Breast epithelium (tissue), 4 donors: ENCODE data around the gene INHBE. TPM values are rescaled to one million over a fixed set of nuclear protein-coding genes. Genes with fewer than 3 reads are reported as not detected.

Experiments used
- DNase-seq, 2 donors: peaks; one replicate each; pipeline ENCODE4 v3.0.0-alpha.2; 2019; ENCODE audit warnings: low spot score in 2 of 2
- H3K27ac ChIP-seq, 2 donors: fragments of 200-600 bp; sonication (generic) in 1 of 2; one replicate each; pipeline ENCODE4 v1.5.1; 2016 to 2019; ENCODE audit warnings: mild to moderate bottlenecking in 1 of 2
- H3K27me3 ChIP-seq, 2 donors: fragments of 200-600 bp; sonication (generic) in 1 of 2; one replicate each; pipeline versions ENCODE4 v1.5.1 to v1.6.0; 2017 to 2019; ENCODE audit warnings: control low read depth in 1 of 2, mild to moderate bottlenecking in 1 of 2
- H3K36me3 ChIP-seq: fragments of 200-600 bp; one replicate; pipeline ENCODE4 v1.5.1; 2019
- H3K4me1 ChIP-seq, 2 donors: fragments of 200-600 bp; sonication (generic); one replicate each; pipeline ENCODE4 v1.5.1; 2016 to 2019; ENCODE audit warnings: control low read depth in 1 of 2
- H3K4me3 ChIP-seq, 3 donors: fragments of 200-600 bp; sonication (generic); 1 replicate in 2 of 3; 2 replicates in 1 of 3; pipeline ENCODE4 v1.5.1; 2016 to 2019; ENCODE audit warnings: mild to moderate bottlenecking in 3 of 3, moderate library complexity in 2 of 3
- H3K9me3 ChIP-seq, 2 donors: fragments of 200-600 bp; sonication (generic) in 1 of 2; one replicate each; pipeline ENCODE4 v1.5.1; 2016 to 2019; ENCODE audit warnings: control low read depth in 1 of 2
- POLR2A ChIP-seq: fragments of 450-650 bp; IDR thresholded peaks from one replicate; pipeline ENCODE4 v1.6.1; 2016; ENCODE audit warnings: antibody characterized with exemption, mild to moderate bottlenecking, moderate library complexity
- POLR2AphosphoS5 ChIP-seq, 3 donors: sonication (generic); formaldehyde crosslinking; IDR thresholded peaks; one replicate each; pipeline ENCODE4 v1.6.1; 2017; ENCODE audit warnings: antibody characterized with exemption in 3 of 3
- intact Hi-C: fragments of 100-400 bp; cut with DNase I; formaldehyde crosslinking; loops from one replicate; pipeline ENCODE4 v1.15.1; 2023; ENCODE audit warnings: low total_unique reads
- total RNA-seq, 3 donors: library from RNA; depleted of rRNA; stranded (reverse); fragments of >200 nt; gene quantifications; one replicate each; pipeline ENCODE4 v1.1.0, GENCODE V29; 2016
- TF ChIP-seq, protein P1 (sequence below), 3 donors: fragments of 450-650 bp; IDR thresholded peaks; one replicate each; pipeline ENCODE4 v1.5.1; 2016 to 2017; ENCODE audit warnings: antibody characterized with exemption in 3 of 3, mild to moderate bottlenecking in 3 of 3, moderate library complexity in 3 of 3

Gene INHBE
- total RNA-seq, 3 donors from 2014 or later: not detected

DNA sequence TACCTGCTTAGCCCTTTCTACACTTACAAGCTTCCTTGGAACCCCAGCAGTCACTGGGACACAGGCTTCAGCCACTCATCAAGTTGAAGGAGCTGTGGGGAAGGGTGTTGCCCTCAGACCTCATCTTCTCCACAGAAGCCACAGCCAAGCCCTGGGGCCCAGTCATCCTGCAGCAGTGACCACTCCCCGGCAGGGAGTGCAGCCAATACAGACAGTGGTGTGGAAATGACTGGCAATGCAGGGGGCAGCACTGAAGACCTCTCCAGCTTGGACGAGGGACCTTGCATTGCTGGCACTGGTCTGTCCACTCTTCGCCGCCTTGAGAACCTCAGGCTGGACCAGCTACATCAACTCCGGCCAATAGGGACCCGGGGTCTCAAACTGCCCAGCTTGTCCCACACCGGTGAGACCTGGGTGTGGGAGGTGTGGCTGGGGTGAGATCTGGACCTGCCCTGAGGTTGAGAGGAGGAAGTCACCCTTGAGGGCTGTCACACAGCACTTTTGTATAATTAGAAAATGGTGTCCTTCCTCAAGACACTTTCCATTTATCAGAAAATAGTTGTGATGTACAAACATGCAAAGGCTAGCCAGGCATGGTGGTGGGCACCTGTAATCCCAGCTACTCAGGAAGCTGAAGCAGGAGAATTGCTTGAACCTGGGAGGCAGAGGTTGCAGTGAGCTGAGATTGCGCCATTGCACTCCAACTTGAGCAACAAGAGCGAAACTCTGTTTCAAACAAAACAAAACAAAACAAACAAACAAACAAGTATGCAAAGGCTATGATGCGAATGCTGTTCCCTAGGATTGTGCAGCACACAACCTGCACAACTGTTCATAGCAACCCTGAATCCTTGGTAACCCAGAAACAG is 14.4 kb downstream of the INHBE start:
- H3K9me3 ChIP-seq: no peaks in the 10 kb centered on the region
- no peak overlapping the region for H3K4me3 ChIP-seq
- H3K27ac ChIP-seq: no peak overlapping the region
- no peaks in the 10 kb centered on the region for H3K4me1 ChIP-seq
- H3K36me3 ChIP-seq: no peaks in the 10 kb centered on the region
- DNase-seq: no peak
- intact Hi-C loops: no loop called here
- peaks cover 0 to 4% of the 10 kb centered on the region in 2 donors for H3K27me3 ChIP-seq
- TF ChIP-seq POLR2AphosphoS5 (IDR thresholded peaks at IDR 0.05) (no peak), POLR2A (no peak)
- TF ChIP-seq, protein P1, sequence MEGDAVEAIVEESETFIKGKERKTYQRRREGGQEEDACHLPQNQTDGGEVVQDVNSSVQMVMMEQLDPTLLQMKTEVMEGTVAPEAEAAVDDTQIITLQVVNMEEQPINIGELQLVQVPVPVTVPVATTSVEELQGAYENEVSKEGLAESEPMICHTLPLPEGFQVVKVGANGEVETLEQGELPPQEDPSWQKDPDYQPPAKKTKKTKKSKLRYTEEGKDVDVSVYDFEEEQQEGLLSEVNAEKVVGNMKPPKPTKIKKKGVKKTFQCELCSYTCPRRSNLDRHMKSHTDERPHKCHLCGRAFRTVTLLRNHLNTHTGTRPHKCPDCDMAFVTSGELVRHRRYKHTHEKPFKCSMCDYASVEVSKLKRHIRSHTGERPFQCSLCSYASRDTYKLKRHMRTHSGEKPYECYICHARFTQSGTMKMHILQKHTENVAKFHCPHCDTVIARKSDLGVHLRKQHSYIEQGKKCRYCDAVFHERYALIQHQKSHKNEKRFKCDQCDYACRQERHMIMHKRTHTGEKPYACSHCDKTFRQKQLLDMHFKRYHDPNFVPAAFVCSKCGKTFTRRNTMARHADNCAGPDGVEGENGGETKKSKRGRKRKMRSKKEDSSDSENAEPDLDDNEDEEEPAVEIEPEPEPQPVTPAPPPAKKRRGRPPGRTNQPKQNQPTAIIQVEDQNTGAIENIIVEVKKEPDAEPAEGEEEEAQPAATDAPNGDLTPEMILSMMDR (IDR thresholded peaks at IDR 0.05): no peak

DNA sequence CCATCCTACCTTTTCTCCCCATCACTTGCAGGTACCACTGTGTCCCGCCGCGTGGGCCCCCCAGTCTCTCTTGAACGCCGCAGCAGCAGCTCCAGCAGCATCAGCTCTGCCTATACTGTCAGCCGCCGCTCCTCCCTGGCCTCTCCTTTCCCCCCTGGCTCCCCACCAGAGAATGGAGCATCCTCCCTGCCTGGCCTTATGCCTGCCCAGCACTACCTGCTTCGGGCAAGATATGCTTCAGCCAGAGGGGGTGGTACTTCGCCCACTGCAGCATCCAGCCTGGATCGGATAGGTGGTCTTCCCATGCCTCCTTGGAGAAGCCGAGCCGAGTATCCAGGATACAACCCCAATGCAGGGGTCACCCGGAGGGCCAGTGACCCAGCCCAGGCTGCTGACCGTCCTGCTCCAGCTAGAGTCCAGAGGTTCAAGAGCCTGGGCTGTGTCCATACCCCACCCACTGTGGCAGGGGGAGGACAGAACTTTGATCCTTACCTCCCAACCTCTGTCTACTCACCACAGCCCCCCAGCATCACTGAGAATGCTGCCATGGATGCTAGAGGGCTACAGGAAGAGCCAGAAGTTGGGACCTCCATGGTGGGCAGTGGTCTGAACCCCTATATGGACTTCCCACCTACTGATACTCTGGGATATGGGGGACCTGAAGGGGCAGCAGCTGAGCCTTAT is 15.3 kb downstream of the INHBE start:
- H3K4me3 ChIP-seq: no peak overlapping the region
- DNase-seq: no peak
- peaks cover 0 to 12% of the 10 kb centered on the region in 2 donors for H3K27me3 ChIP-seq
- no peak overlapping the region for H3K27ac ChIP-seq
- H3K4me1 ChIP-seq: peaks cover 0 to 6% of the 10 kb centered on the region in 2 donors
- H3K9me3 ChIP-seq: no peaks in the 10 kb centered on the region
- no peak for TF ChIP-seq POLR2A
- TF ChIP-seq POLR2AphosphoS5 (IDR thresholded peaks at IDR 0.05): no peak
- TF ChIP-seq, protein P1 (IDR thresholded peaks at IDR 0.05): no peak
- H3K36me3 ChIP-seq: no peaks in the 10 kb centered on the region
- intact Hi-C loops: no loop called here

DNA sequence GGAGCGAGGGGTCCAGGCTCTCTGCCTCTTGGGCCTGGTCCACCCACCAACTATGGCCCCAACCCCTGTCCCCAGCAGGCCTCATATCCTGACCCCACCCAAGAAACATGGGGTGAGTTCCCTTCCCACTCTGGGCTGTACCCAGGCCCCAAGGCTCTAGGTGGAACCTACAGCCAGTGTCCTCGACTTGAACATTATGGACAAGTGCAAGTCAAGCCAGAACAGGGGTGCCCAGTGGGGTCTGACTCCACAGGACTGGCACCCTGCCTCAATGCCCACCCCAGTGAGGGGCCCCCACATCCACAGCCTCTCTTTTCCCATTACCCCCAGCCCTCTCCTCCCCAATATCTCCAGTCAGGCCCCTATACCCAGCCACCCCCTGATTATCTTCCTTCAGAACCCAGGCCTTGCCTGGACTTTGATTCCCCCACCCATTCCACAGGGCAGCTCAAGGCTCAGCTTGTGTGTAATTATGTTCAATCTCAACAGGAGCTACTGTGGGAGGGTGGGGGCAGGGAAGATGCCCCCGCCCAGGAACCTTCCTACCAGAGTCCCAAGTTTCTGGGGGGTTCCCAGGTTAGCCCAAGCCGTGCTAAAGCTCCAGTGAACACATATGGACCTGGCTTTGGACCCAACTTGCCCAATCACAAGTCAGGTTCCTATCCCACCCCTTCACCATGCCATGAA is 16.0 kb downstream of the INHBE start:
- Histone ChIP-seq H3K36me3 (no peaks in the 10 kb centered on the region), H3K9me3 (no peaks in the 10 kb centered on the region), H3K27me3 (peaks cover 0 to 19% of the 10 kb centered on the region in 2 donors), H3K4me1 (peaks cover 0 to 13% of the 10 kb centered on the region in 2 donors), H3K27ac (no peak overlapping the region), H3K4me3 (no peak overlapping the region)
- DNase-seq: no peak
- TF ChIP-seq, protein P1 (IDR thresholded peaks at IDR 0.05): no peak
- TF ChIP-seq POLR2A: no peak
- TF ChIP-seq POLR2AphosphoS5 (IDR thresholded peaks at IDR 0.05): no peak
- intact Hi-C loops: no loop called here

DNA sequence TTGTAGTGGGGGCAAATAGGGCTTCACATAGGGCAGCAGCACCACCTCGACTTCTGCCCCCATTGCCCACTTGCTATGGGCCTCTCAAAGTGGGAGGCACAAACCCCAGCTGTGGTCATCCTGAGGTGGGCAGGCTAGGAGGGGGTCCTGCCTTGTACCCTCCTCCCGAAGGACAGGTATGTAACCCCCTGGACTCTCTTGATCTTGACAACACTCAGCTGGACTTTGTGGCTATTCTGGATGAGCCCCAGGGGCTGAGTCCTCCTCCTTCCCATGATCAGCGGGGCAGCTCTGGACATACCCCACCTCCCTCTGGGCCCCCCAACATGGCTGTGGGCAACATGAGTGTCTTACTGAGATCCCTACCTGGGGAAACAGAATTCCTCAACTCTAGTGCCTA is 16.6 kb downstream of the INHBE start:
- H3K36me3 ChIP-seq: no peaks in the 10 kb centered on the region
- no peak for DNase-seq
- no peak for TF ChIP-seq POLR2AphosphoS5 (IDR thresholded peaks at IDR 0.05)
- TF ChIP-seq, protein P1 (IDR thresholded peaks at IDR 0.05): no peak
- no peak for TF ChIP-seq POLR2A
- H3K4me3 ChIP-seq: no peak overlapping the region
- intact Hi-C loops: no loop called here
- no peak overlapping the region for H3K27ac ChIP-seq
- H3K27me3 ChIP-seq: peaks cover 0 to 24% of the 10 kb centered on the region in 2 donors
- peaks cover 0 to 15% of the 10 kb centered on the region in 2 donors for H3K4me1 ChIP-seq
- no peaks in the 10 kb centered on the region for H3K9me3 ChIP-seq
